Activated T-cell treated with anti-CD3 and anti-CD28 coated beads for 48 hours (primary cell): ENCODE data around the gene CDH16.
"Not testable (repeated sequence)": the region's sequence is repeated elsewhere in the genome, so short reads cannot be mapped to it uniquely, and the experiment has no call there.

Source experiments
- DNase-seq: peaks from one replicate; pipeline ENCODE4 v3.0.0-alpha.2; 2020; ENCODE audit warnings: low read depth

CDH16 gene

DNA sequence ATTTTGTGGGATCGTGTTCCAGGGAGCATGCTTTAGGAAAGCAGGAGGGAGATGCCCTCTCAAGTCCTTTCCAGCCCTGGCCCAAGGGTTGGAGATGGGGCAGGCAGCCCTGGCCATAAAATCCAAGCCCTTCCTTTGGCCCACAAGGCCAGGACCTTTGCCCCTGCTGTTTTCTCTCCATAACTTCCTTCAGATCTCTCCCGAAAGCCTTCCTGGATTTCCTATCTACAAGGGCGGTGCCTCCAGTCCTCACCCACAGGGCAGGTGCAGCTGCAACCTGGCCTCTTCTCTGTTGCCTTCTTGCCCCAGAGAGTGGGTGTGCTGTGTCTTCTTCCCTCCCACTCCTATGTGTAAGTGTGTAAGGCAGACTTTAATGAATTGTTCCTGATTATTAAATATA, 46.8 kb downstream of the CDH16 start:
- no peak for DNase-seq

GRCh38 chr16:66871363-66871762, 47.3 kb downstream of the CDH16 start:
- DNase-seq = not testable (repeated sequence)

- no peak for DNase-seq
These were observed 49.3 kb downstream of the CDH16 start for GRCh38 chr16:66869424-66869823.

DNA sequence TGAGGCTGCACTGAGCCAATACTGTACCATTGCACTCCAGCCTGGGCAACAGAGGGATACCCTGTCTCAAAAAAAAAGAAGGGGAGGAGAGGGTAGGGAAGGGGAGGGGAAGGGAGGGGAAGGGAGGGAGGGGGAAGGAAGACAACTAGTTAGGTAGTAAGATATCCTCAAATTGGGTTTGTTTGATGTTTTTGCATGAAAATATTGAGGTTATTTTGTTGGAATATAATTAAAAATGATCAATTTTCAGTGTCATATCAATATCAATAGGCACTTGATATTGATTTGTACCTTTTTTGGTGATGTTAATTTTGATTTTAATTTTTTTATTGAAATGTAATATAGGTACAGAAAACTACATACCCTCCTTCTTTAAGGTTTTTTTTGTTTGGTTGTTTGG, 55.0 kb downstream of the CDH16 start:
- no peak for DNase-seq

GRCh38 chr16:66862023-66862520, 56.6 kb downstream of the CDH16 start:
- no peak for DNase-seq

DNA sequence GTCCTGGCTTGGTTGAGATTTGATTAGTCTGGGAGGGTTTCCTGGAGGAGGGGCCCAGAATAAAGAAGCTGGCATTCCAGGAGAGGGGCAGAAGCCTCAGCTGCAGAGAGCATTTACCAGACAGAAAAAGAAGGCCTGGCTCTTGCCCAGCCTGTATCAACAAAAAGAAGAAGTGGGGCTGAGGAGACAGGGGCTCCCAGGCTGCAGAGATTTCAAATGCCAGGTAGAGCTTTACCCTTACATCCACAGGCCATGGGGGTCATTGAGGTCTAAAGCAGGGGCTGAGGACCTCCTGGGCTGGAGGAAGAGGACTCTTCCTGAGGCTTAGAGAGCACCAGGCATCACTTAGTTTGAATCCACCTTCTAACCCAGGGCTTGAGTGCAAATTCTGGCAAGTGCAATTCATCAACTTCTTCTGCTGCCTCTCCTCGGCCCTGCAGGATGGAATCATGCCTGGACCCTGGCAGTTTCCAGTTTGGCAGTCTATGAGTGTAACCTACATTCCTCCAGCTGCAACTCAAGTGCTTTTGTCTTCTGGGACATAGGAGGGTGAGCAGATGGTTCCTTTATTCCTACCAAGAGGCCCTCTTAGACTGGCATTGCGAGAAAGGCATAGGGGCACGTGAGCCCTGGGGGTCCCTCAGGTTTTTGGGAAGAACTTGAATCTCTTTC, 59.2 kb downstream of the CDH16 start:
- no peak for DNase-seq

- no peak for DNase-seq
These were observed 59.8 kb downstream of the CDH16 start for GRCh38 chr16:66858740-66859396.
